T-helper 2 cell treated with Interferon-gamma antibody and Interleukin-4, amounts not matched to agents 5 μg/mL and 100 μg/mL, for 36 hours (primary cell): ENCODE data around the gene MAP3K6.
A peak's percentile ranks its signal among the peaks of the same experiment; 100 is the strongest.

ENCODE experiments used
- DNase-seq: peaks from one replicate; pipeline ENCODE4 v3.0.0; 2021; ENCODE audit warnings: low spot score
- H3K27ac Mint-ChIP-seq: one replicate; pipeline ENCODE4 v1.8.0; 2021; ENCODE audit warnings: mild to moderate bottlenecking, mixed read lengths
- H3K27me3 Mint-ChIP-seq: one replicate; pipeline ENCODE4 v1.8.0; 2021; ENCODE audit warnings: low read depth, mixed read lengths
- H3K36me3 Mint-ChIP-seq: one replicate; pipeline ENCODE4 v1.8.0; 2021; ENCODE audit warnings: low read depth, mixed read lengths
- H3K4me1 Mint-ChIP-seq: one replicate; pipeline ENCODE4 v1.8.0; 2021; ENCODE audit warnings: low read depth, mixed read lengths
- H3K4me3 Mint-ChIP-seq: one replicate; pipeline ENCODE4 v1.8.0; 2022; ENCODE audit warnings: mild to moderate bottlenecking, moderate library complexity, mixed read lengths
- H3K9me3 Mint-ChIP-seq: one replicate; pipeline ENCODE4 v1.8.0; 2021; ENCODE audit warnings: mixed read lengths

The MAP3K6 gene

GRCh38 chr1:27372808-27373690, 6.3 kb upstream of the MAP3K6 start:
- no peaks in the 10 kb centered on the region for H3K36me3 Mint-ChIP-seq
- no peak overlapping the region for H3K4me3 Mint-ChIP-seq
- no peak overlapping the region for H3K27ac Mint-ChIP-seq
- H3K27me3 Mint-ChIP-seq, result no peaks in the 10 kb centered on the region
- no peaks in the 10 kb centered on the region for H3K9me3 Mint-ChIP-seq
- DNase-seq, result no peak
- peaks cover 8% of the 10 kb centered on the region for H3K4me1 Mint-ChIP-seq

- DNase-seq, result no peak
- no peaks in the 10 kb centered on the region for H3K9me3 Mint-ChIP-seq
- H3K4me3 Mint-ChIP-seq, result no peak overlapping the region
- no peaks in the 10 kb centered on the region for H3K36me3 Mint-ChIP-seq
- peaks cover 13% of the 10 kb centered on the region for H3K4me1 Mint-ChIP-seq
- H3K27me3 Mint-ChIP-seq, result no peaks in the 10 kb centered on the region
- no peak overlapping the region for H3K27ac Mint-ChIP-seq
Measured at GRCh38 chr1:27372022-27372807, 5.5 kb upstream of the MAP3K6 start.

GRCh38 chr1:27368869-27369582, 2.3 kb upstream of the MAP3K6 start:
- DNase-seq, result no peak
- no peak overlapping the region for H3K4me3 Mint-ChIP-seq
- H3K27me3 Mint-ChIP-seq, result no peaks in the 10 kb centered on the region
- H3K4me1 Mint-ChIP-seq, result peaks cover 28% of the 10 kb centered on the region
- H3K36me3 Mint-ChIP-seq, result no peaks in the 10 kb centered on the region
- H3K9me3 Mint-ChIP-seq, result no peaks in the 10 kb centered on the region
- no peak overlapping the region for H3K27ac Mint-ChIP-seq

- no peaks in the 10 kb centered on the region for H3K9me3 Mint-ChIP-seq
- no peaks in the 10 kb centered on the region for H3K36me3 Mint-ChIP-seq
- no peak for DNase-seq
- no peaks in the 10 kb centered on the region for H3K27me3 Mint-ChIP-seq
- peak overlapping the region; percentile 78 for H3K27ac Mint-ChIP-seq
- peaks cover 28% of the 10 kb centered on the region for H3K4me1 Mint-ChIP-seq
- peak overlapping the region; percentile 80 for H3K4me3 Mint-ChIP-seq
Measured at GRCh38 chr1:27367160-27367650, 444 bp upstream of the MAP3K6 start.

GRCh38 chr1:27366113-27366410, 699 bp downstream of the MAP3K6 start:
- H3K27ac Mint-ChIP-seq, result peak overlapping the region; percentile 90
- H3K9me3 Mint-ChIP-seq, result no peaks in the 10 kb centered on the region
- no peaks in the 10 kb centered on the region for H3K27me3 Mint-ChIP-seq
- H3K36me3 Mint-ChIP-seq, result no peaks in the 10 kb centered on the region
- H3K4me3 Mint-ChIP-seq, result peak overlapping the region; percentile 94
- DNase-seq, result peak; percentile 85
- H3K4me1 Mint-ChIP-seq, result peaks cover 28% of the 10 kb centered on the region

- peaks cover 28% of the 10 kb centered on the region for H3K4me1 Mint-ChIP-seq
- no peaks in the 10 kb centered on the region for H3K36me3 Mint-ChIP-seq
- no peaks in the 10 kb centered on the region for H3K27me3 Mint-ChIP-seq
- DNase-seq, result peak; percentile 63
- peak overlapping the region; percentile 94 for H3K4me3 Mint-ChIP-seq
- H3K27ac Mint-ChIP-seq, result peak overlapping the region; percentile 90
- no peaks in the 10 kb centered on the region for H3K9me3 Mint-ChIP-seq
Measured at GRCh38 chr1:27365372-27366112, 1.2 kb downstream of the MAP3K6 start.

GRCh38 chr1:27364696-27365371, 1.9 kb downstream of the MAP3K6 start:
- H3K27me3 Mint-ChIP-seq, result no peaks in the 10 kb centered on the region
- DNase-seq, result no peak
- H3K9me3 Mint-ChIP-seq, result no peaks in the 10 kb centered on the region
- H3K36me3 Mint-ChIP-seq, result no peaks in the 10 kb centered on the region
- peak overlapping the region; percentile 94 for H3K4me3 Mint-ChIP-seq
- H3K4me1 Mint-ChIP-seq, result peaks cover 33% of the 10 kb centered on the region
- peak overlapping the region; percentile 90 for H3K27ac Mint-ChIP-seq

- DNase-seq, result no peak
- Mint-ChIP-seq H3K4me3 (no peak overlapping the region), H3K36me3 (no peaks in the 10 kb centered on the region), H3K4me1 (peaks cover 32% of the 10 kb centered on the region), H3K9me3 (no peaks in the 10 kb centered on the region), H3K27me3 (no peaks in the 10 kb centered on the region), H3K27ac (no peak overlapping the region)
Measured at GRCh38 chr1:27363766-27364695, 2.7 kb downstream of the MAP3K6 start.

- no peaks in the 10 kb centered on the region for H3K27me3 Mint-ChIP-seq
- H3K9me3 Mint-ChIP-seq, result no peaks in the 10 kb centered on the region
- H3K27ac Mint-ChIP-seq, result no peak overlapping the region
- no peak overlapping the region for H3K4me3 Mint-ChIP-seq
- no peaks in the 10 kb centered on the region for H3K36me3 Mint-ChIP-seq
- H3K4me1 Mint-ChIP-seq, result peaks cover 29% of the 10 kb centered on the region
- DNase-seq, result no peak
Measured at GRCh38 chr1:27361553-27361952, 5.2 kb downstream of the MAP3K6 start.

GRCh38 chr1:27361044-27361402, 5.7 kb downstream of the MAP3K6 start:
- H3K27me3 Mint-ChIP-seq, result no peaks in the 10 kb centered on the region
- no peaks in the 10 kb centered on the region for H3K36me3 Mint-ChIP-seq
- H3K9me3 Mint-ChIP-seq, result no peaks in the 10 kb centered on the region
- peaks cover 29% of the 10 kb centered on the region for H3K4me1 Mint-ChIP-seq
- DNase-seq, result no peak
- no peak overlapping the region for H3K27ac Mint-ChIP-seq
- peak overlapping the region; percentile 74 for H3K4me3 Mint-ChIP-seq

- H3K27me3 Mint-ChIP-seq, result no peaks in the 10 kb centered on the region
- H3K9me3 Mint-ChIP-seq, result no peaks in the 10 kb centered on the region
- DNase-seq, result peak; percentile 36
- no peaks in the 10 kb centered on the region for H3K36me3 Mint-ChIP-seq
- H3K4me1 Mint-ChIP-seq, result peaks cover 27% of the 10 kb centered on the region
- H3K4me3 Mint-ChIP-seq, result peak overlapping the region; percentile 74
- peak overlapping the region; percentile 13 for H3K27ac Mint-ChIP-seq
Measured at GRCh38 chr1:27360159-27361043, 6.4 kb downstream of the MAP3K6 start.

- Mint-ChIP-seq H3K4me1 (peaks cover 22% of the 10 kb centered on the region), H3K36me3 (no peaks in the 10 kb centered on the region), H3K27ac (peak overlapping the region; percentile 13), H3K27me3 (no peaks in the 10 kb centered on the region), H3K9me3 (no peaks in the 10 kb centered on the region), H3K4me3 (peak overlapping the region; percentile 74)
- no peak for DNase-seq
Measured at GRCh38 chr1:27359822-27360158, 7.0 kb downstream of the MAP3K6 start.
